AG10803 (cell line): Measurements from ENCODE around the gene NCDN.

ENCODE experiments used
- DNase-seq: peaks from one replicate; pipeline ENCODE4 v3.0.0; 2010; ENCODE audit warnings: low read depth
- H3K4me3 ChIP-seq: 2 replicates; pipeline ENCODE4 v1.5.1; 2011; ENCODE audit warnings: mild to moderate bottlenecking, low read length, control low read depth
- CTCF ChIP-seq: conservative IDR thresholded peaks from 2 replicates; pipeline ENCODE4 v1.5.1; 2011; ENCODE audit warnings: mild to moderate bottlenecking, low read length, control low read depth, inconsistent platforms

NCDN gene

GRCh38 chr1:35571263-35571662 is 13.7 kb downstream of the NCDN start:
- no peak for TF ChIP-seq CTCF
- DNase-seq, result no peak

GRCh38 chr1:35572296-35572695 is 14.7 kb downstream of the NCDN start:
- DNase-seq, result no peak
- TF ChIP-seq CTCF, result no peak
- H3K4me3 ChIP-seq, result no peak overlapping the region

More at GRCh38 chr1:35571263-35571662, 13.7 kb downstream of the NCDN start:
- H3K4me3 ChIP-seq, result no peak overlapping the region

- H3K4me3 ChIP-seq, result peak within 1 kb of the TSS; percentile 59
- TF ChIP-seq CTCF, result no peak
- no peak for DNase-seq
Observed at GRCh38 chr1:35573198-35574124, 15.9 kb downstream of the NCDN start, which contains the start of gene TFAP2E. Gene TFAP2E, plus strand, starts transcription at chr1:35573314. Its CDS starts 264 bp downstream, at chr1:35573578.

GRCh38 chr1:35574125-35574654 is 16.6 kb downstream of the NCDN start:
- H3K4me3 ChIP-seq, result no peak overlapping the region

GRCh38 chr1:35574655-35575415 is 17.2 kb downstream of the NCDN start:
- H3K4me3 ChIP-seq, result no peak overlapping the region
- no peak for TF ChIP-seq CTCF
- no peak for DNase-seq

More at GRCh38 chr1:35574125-35574654, 16.6 kb downstream of the NCDN start:
- DNase-seq, result no peak
- no peak for TF ChIP-seq CTCF

- H3K4me3 ChIP-seq, result no peak overlapping the region
- no peak for TF ChIP-seq CTCF
- DNase-seq, result no peak
Observed at GRCh38 chr1:35575416-35575958, 17.9 kb downstream of the NCDN start.
